AG08396 (cell line): Measurements from ENCODE around the gene ATP9B.

Experiments
- DNase-seq: peaks from one replicate; pipeline ENCODE4 v3.0.0; 2012; ENCODE audit warnings: low spot score, mixed read lengths

ATP9B gene

DNA sequence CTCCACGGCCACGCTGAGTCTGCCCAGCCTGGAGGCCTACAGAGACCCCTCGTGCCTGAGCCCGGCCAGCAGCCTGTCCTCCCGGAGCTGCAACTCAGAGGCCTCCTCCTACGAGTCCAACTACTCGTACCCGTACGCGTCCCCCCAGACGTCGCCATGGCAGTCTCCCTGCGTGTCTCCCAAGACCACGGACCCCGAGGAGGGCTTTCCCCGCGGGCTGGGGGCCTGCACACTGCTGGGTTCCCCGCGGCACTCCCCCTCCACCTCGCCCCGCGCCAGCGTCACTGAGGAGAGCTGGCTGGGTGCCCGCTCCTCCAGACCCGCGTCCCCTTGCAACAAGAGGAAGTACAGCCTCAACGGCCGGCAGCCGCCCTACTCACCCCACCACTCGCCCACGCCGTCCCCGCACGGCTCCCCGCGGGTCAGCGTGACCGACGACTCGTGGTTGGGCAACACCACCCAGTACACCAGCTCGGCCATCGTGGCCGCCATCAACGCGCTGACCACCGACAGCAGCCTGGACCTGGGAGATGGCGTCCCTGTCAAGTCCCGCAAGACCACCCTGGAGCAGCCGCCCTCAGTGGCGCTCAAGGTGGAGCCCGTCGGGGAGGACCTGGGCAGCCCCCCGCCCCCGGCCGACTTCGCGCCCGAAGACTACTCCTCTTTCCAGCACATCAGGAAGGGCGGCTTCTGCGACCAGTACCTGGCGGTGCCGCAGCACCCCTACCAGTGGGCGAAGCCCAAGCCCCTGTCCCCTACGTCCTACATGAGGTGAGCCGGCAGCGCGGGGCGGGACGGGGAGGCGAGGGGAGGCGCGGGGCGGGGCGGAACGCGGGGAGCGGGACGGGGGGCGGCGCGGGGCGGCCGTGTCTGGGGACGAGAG is 341.8 kb downstream of the ATP9B start:
- DNase-seq: no peak

- no peak for DNase-seq
Measured at GRCh38 chr18:79411614-79412526, 342.7 kb downstream of the ATP9B start.

GRCh38 chr18:79413025-79413424 is 343.8 kb downstream of the ATP9B start:
- no peak for DNase-seq

GRCh38 chr18:79413426-79413825 is 344.2 kb downstream of the ATP9B start:
- DNase-seq: no peak

DNA sequence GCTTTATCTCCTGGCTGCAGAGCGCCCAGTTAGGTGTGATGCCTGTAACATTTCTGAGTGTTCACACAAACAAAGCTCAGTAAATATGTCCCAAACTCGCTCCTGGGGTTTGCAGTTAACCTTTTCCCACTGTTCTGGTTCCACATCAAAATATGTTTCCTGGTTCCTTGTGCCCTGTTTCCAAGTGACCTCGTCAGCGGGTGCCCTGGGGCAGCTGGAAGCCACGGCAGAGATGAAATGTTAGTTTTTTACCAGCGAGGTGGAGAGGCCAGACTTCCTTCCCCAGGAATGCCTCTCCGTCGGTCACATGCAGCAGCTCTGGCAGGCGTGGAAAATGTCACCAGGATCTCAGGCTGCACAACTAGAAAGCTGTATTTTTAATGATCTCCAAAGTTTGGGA is 344.7 kb downstream of the ATP9B start:
- DNase-seq: no peak

- no peak for DNase-seq
Measured at GRCh38 chr18:79416022-79416676, 347.0 kb downstream of the ATP9B start.

DNA sequence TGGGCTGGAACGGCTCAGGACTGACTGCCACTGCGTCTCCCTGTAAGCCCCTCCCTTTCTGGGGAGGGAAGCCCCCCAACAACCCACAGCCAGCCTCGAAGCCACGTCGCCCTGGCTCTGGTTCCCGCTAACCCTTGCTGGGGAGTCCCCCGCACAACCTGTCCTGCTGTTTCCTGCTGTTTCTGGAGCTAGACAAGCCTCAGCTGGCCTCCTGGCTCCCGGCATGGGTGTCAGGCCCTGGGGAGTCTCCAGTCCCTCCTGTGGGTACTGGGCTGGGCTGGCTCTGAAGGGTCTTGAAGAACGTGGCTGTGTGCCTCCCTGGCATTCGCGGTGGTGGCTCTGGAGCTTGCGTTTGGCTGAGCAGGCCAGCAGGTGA is 347.5 kb downstream of the ATP9B start:
- DNase-seq: no peak

GRCh38 chr18:79418236-79418635 is 349.0 kb downstream of the ATP9B start:
- no peak for DNase-seq

DNA sequence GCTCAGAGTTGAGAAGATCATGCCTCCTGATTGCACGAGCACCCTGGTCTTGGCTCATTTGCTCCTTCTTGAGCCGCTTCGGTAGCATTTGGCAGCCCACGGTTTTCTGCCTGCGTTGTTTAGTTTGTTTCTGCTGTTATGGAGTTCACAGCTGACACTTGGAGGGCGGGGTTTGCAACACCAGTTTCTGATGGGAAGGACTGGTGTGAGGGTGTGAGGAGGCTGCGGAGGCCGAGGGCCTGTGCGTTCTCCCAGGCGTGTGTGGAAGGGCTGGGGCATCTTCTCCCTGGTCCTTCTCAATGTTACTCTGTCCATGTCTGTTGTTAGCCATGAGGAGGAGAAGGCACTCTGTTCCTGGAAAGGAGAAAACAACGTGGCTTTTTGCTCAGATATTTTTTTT is 349.4 kb downstream of the ATP9B start:
- no peak for DNase-seq

DNA sequence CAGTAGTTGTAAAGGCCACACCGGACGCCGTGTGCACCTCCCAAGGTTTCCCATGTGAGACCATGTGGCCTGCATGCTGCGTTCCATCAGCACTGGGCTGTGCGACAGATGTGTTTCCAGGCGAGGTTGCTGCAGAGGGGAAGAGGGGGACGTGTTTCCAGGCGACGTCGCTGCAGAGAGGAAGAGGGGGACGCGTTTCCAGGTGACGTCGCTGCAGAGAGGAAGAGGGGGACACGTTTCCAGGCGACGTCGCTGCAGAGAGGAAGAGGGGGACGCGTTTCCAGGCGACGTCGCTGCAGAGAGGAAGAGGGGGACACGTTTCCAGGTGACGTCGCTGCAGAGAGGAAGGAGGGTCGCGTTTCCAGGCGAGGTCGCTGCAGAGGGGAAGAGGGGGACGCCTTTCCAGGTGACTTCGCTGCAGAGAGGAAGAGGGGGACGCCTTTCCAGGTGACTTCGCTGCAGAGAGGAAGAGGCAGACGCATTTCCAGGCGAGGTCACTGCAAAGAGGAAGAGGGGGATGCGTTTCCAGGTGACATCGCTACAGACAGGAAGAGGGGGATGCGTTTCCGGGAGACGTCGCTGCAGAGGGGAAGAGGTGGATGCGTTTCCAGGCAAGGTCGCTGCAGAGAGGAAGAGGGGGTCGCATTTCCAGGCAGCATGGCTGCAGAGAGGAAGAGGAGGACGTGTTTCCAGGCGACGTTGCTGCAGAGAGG is 351.0 kb downstream of the ATP9B start:
- DNase-seq: no peak

DNA sequence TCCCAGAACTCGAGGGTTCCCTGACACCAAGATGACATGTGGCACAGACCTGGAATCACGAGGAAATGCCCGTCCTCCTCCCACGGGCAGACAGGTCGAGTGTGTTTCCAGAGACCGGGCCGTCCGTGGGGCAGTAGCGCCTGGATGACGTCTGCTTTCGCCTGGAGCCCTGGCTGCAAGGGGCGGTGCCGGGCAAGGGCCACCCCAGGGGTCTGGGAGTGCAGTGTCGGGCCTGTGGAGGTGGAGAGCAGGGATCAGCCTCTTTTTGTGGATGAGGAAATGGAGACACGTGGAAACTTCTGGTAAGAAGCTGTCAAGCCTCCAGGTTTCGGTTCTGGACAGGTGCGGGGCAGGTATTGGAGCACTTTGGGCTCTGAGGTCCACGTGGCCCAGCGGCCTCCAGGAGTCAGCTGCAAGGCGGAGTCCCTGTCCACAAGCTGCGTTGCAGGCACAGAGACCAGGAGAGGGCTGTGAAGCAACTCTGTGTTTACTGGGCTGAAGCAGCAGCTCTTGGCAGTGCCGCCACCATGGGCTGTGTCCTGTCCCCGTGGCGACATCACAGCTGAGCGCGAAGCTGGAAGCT is 352.2 kb downstream of the ATP9B start:
- no peak for DNase-seq

GRCh38 chr18:79422022-79422782 is 353.0 kb downstream of the ATP9B start:
- no peak for DNase-seq

- DNase-seq: no peak
Measured at GRCh38 chr18:79422783-79423165, 353.6 kb downstream of the ATP9B start.

GRCh38 chr18:79423211-79424007 is 354.2 kb downstream of the ATP9B start:
- no peak for DNase-seq

DNA sequence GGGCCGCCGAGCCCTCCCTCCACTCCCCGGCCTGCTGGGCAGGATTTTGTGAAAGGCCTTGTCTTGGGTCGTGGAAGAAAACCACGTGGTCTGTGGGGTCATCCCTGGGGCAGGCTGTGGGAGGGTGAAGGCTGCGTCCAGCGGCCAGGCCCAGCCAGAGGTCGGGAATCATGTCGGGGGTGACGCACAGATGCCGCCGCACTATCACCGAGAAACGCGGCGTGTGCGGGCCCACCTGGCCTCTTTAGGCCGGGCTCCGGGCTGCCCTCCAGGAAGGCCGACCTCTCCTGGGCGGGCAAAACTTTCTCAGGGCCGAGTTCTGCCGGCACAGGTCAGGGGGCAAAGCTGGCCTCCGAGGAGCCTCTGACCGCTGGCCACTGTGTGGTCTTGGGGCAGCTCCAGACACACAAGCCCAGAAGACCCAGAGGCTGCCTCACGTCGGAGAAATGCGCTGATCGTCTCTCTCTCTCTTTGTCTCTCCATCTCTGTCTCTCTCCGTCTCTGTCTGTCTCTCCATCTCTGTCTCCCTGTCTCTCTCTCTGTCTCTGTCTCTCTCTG is 354.9 kb downstream of the ATP9B start:
- DNase-seq: no peak

DNA sequence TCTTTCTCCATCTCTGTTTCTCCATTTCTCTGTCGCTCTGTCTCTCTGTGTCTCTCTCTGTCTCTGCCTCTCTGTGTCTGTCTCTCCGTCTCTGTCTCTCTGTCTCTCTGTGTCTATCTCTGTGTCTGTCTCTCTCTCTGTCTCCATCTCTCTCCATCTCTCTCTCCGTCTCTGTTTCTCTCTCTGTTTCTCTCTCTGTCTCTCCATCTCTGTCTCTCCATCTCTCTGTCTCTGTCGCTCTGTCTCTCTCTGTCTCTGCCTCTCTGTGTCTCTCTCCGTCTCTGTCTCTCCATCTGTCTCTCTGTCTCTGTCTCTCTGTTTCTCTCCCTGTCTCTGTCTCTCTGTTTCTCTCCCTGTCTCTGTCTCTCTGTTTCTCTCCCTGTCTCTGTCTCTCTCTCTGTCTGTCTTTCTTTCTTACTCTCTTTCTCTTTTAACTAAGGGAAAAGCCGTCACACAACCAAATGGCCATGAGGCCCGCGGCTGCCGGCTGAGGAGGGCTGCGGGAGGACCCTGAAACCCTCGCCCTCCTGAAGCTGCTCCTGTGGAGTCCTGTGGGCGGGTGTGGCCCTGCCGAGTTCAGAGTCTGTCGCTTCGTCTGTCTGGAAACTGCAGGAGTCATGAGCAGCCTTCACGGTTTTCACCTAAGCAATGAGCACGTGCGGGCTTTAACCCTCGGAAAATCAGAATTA is 355.8 kb downstream of the ATP9B start:
- DNase-seq: no peak

DNA sequence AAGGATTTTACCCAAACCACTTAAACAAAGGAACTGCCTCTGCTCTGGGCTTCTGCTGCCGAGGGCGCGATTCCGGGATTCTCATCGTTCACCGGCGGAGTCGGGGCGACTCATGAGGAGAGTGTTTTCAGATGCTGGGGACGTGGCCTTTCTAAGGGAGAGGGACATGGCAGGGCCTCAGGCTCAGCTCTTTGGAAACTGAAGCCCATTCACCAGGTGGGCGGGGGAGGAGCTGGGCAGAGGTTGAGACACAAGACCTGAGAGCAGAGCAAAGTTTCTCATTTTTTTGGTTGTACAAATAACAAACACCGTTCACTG is 356.3 kb downstream of the ATP9B start:
- no peak for DNase-seq

DNA sequence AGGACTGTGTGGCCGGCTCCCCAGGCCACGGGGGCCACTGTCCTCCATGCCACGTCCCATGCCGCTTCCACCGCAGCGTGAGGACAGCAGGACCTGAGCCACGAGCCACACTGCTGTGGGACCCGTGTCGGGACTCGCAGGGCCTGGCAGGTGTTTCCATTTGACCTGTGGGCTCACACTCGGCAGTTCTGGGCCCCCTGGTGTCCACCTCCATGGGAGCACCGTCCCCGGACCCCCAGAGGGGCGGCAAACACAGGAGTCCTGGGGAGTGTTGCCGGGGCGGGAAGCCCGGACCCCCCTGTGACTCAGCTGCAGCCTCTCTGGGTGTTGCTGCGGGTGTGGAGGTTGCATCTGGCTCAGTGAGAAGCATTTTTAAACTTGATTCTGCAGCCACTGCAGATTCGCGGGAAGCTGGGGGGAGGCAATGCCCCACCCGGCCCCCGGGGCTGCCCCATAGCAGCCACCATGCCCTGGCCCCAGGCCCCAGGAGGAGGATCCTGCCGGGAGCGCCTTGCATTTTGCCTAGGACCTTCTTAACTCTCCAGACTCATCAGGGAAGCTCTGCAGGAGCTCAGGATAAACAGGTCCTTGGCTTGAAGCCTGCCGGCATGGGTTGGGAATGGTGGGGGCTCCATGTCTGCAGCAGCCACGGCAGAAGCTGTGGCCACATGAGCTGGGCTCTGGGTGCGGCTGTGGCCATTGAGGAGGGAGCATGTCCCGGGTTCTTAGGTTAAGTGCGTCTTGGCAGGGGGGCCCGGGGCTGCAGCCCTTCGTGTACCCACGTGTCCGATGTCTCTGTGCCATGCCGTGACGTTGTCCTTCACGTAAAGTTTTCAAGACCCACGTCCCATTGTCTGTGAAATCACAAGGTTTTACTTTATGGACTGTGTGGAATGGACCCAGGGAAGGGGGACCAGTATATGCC is 357.4 kb downstream of the ATP9B start:
- no peak for DNase-seq
